IMR-90 (cell line): ENCODE data around the gene IL12RB2. TPM values are rescaled to one million over a fixed set of nuclear protein-coding genes. Genes with fewer than 3 reads are reported as not detected.

Experiments used
- ATAC-seq: fragments of 200-7000 bp; cut with Tn5 transposase; 2 replicates; pipeline ENCODE4 v1.9.1; 2020; ENCODE audit warnings: low read depth, mild to moderate bottlenecking, moderate library complexity
- BruUV-seq: library from RNA; stranded (reverse); fragments of 400-500 nt; replicated peaks from 2 replicates; lab custom pipeline; 2021; lab: Mats Ljungman, UMichigan
- CTCF ChIA-PET: fragments of 300-600 bp; formaldehyde crosslinking; extraction: SDS; loops from one replicate; lab custom pipeline; 2021; ENCODE audit warnings: antibody characterized with exemption; lab: Yijun Ruan, JAX
- POLR2A ChIA-PET: fragments of 300-600 bp; sonication (Branson Sonifier 250); formaldehyde crosslinking; loops from one replicate; lab custom pipeline; 2022; ENCODE audit warnings: antibody characterized with exemption; ENCODE audit not compliant: unreplicated experiment; lab: Charles Lee
- DNase-seq: peaks from one replicate; pipeline ENCODE4 v3.0.0; 2013
- H2AFZ ChIP-seq: replicated peaks from 2 replicates; pipeline ENCODE3; 2013; ENCODE audit warnings: low read length, mild to moderate bottlenecking; ENCODE audit not compliant: poor library complexity
- H2AK5ac ChIP-seq: 2 replicates; pipeline ENCODE4 v1.6.1; 2013; ENCODE audit warnings: low read depth, low read length, inconsistent platforms
- H2AK9ac ChIP-seq: replicated peaks from 2 replicates; pipeline ENCODE3; 2013; ENCODE audit warnings: mild to moderate bottlenecking, low read depth, low read length, moderate library complexity; ENCODE audit not compliant: poor library complexity
- H2BK120ac ChIP-seq: 2 replicates; pipeline ENCODE4 v1.6.1; 2013; ENCODE audit warnings: low read depth, low read length, inconsistent platforms
- H2BK15ac ChIP-seq: 3 replicates; pipeline ENCODE4 v1.6.1; 2013; ENCODE audit warnings: low read depth, low read length, inconsistent platforms
- H2BK20ac ChIP-seq: 2 replicates; pipeline ENCODE4 v1.6.1; 2013; ENCODE audit warnings: low read depth, mild to moderate bottlenecking, inconsistent platforms, low read length, moderate library complexity
- H2BK5ac ChIP-seq: 2 replicates; pipeline ENCODE4 v1.6.1; 2013; ENCODE audit warnings: mild to moderate bottlenecking, low read depth, low read length, inconsistent platforms; ENCODE audit not compliant: poor library complexity, severe bottlenecking
- H3K14ac ChIP-seq: replicated peaks from 2 replicates; pipeline ENCODE4 v1.6.1; 2013; ENCODE audit warnings: low read depth, low read length, inconsistent platforms
- H3K18ac ChIP-seq: 2 replicates; pipeline ENCODE4 v1.6.1; 2013; ENCODE audit warnings: low read depth, low read length, control low read depth
- H3K23ac ChIP-seq: 2 replicates; pipeline ENCODE4 v1.6.1; 2013; ENCODE audit warnings: low read depth, low read length, inconsistent platforms
- H3K27ac ChIP-seq: 2 replicates; pipeline ENCODE4 v1.5.1; 2013; ENCODE audit warnings: mild to moderate bottlenecking, control low read depth, low read length; ENCODE audit not compliant: insufficient read depth
- H3K27me3 ChIP-seq: 2 replicates; pipeline ENCODE4 v1.6.1; 2013; ENCODE audit warnings: low read length; ENCODE audit not compliant: control insufficient read depth, insufficient read depth
- H3K36me3 ChIP-seq: 2 replicates; pipeline ENCODE4 v1.6.1; 2013; ENCODE audit warnings: low read length, mixed read lengths; ENCODE audit not compliant: control insufficient read depth, insufficient read depth
- H3K4ac ChIP-seq: 2 replicates; pipeline ENCODE4 v1.6.1; 2013; ENCODE audit warnings: low read depth, low read length, inconsistent platforms
- H3K4me1 ChIP-seq: 2 replicates; pipeline ENCODE4 v1.6.1; 2013; ENCODE audit warnings: low read length, mixed read lengths; ENCODE audit not compliant: control insufficient read depth, insufficient read depth
- H3K4me2 ChIP-seq: 2 replicates; pipeline ENCODE4 v1.6.1; 2013; ENCODE audit warnings: low read depth, mild to moderate bottlenecking, control low read depth, low read length, moderate library complexity
- H3K4me3 ChIP-seq: 2 replicates; pipeline ENCODE4 v1.5.1; 2013; ENCODE audit warnings: low read depth, mild to moderate bottlenecking, control low read depth, low read length, moderate library complexity; ENCODE audit not compliant: insufficient read depth
- H3K56ac ChIP-seq: 2 replicates; pipeline ENCODE4 v1.6.1; 2013; ENCODE audit warnings: low read length, inconsistent platforms; ENCODE audit not compliant: insufficient read depth; ENCODE audit errors: extremely low read depth
- H3K79me1 ChIP-seq, 2 experiments: 2 replicates each; pipeline ENCODE4 v1.6.1; 2013; ENCODE audit warnings: low read length in 2 of 2, inconsistent platforms in 1 of 2, low read depth in 1 of 2
- H3K9ac ChIP-seq: 2 replicates; pipeline ENCODE4 v1.6.1; 2013; ENCODE audit warnings: low read depth, low read length, control low read depth
- H3K9me1 ChIP-seq: 2 replicates; pipeline ENCODE4 v1.6.1; 2013; ENCODE audit warnings: low read length, inconsistent platforms; ENCODE audit not compliant: insufficient read depth
- H3K9me3 ChIP-seq: 2 replicates; pipeline ENCODE4 v1.6.1; 2013; ENCODE audit warnings: low read length; ENCODE audit not compliant: control insufficient read depth, insufficient read depth
- H4K20me1 ChIP-seq: 2 replicates; pipeline ENCODE4 v1.6.1; 2013; ENCODE audit warnings: low read length, inconsistent platforms; ENCODE audit not compliant: insufficient read depth
- H4K5ac ChIP-seq: 2 replicates; pipeline ENCODE4 v1.6.1; 2013; ENCODE audit warnings: mild to moderate bottlenecking, low read depth, low read length, control low read depth
- H4K8ac ChIP-seq, 2 experiments: 2 replicates each; pipeline ENCODE4 v1.6.1; 2013; ENCODE audit warnings: low read depth in 2 of 2, low read length in 2 of 2, control low read depth in 1 of 2, inconsistent platforms in 1 of 2
- H4K91ac ChIP-seq: 2 replicates; pipeline ENCODE4 v1.6.1; 2013; ENCODE audit warnings: low read depth, low read length, inconsistent platforms; ENCODE audit not compliant: insufficient read depth
- MAFK ChIP-seq: IDR thresholded peaks from 2 replicates; pipeline ENCODE4 v1.6.1; 2012; ENCODE audit warnings: low read depth, low read length, improper control_type of control experiment
- SMC3 ChIP-seq: fragments of 150-350 bp; IDR thresholded peaks from 2 replicates; pipeline ENCODE4 v1.6.1; 2016; ENCODE audit warnings: low read depth, mild to moderate bottlenecking, antibody characterized with exemption, low read length, moderate library complexity
- WGBS, 2 experiments: methylation state at CpG; one replicate each; pipeline versions ENCODE4 v1.1.5 to v1.1.7; 2013; ENCODE audit warnings: missing lambda C conversion rate in 2 of 2; ENCODE audit not compliant: insufficient read length in 1 of 2; ENCODE audit errors: extremely low coverage in 2 of 2; 5-methylcytosine and 5-hydroxymethylcytosine counted together
- dilution Hi-C: fragments of 300-500 bp; cut with HindIII; formaldehyde crosslinking; loops from one replicate; pipeline ENCODE4 v1.14.3; 2018; ENCODE audit warnings: low sequenced_read_pairs; ENCODE audit not compliant: unreplicated experiment
- in situ Hi-C: fragments of 300-500 bp; cut with MboI; formaldehyde crosslinking; loops from 3 replicates; pipeline ENCODE4 v1.14.3; 2019; ENCODE audit warnings: low sequenced_read_pairs, inconsistent platforms, mixed read lengths
- intact Hi-C: fragments of 100-400 bp; cut with micrococcal nuclease; formaldehyde crosslinking; loops from 2 replicates; pipeline ENCODE4 v1.10.0; 2022
- polyA plus RNA-seq, 3 experiments: library from polyadenylated mRNA; depleted of rRNA; stranded (reverse); fragments of >200 nt; gene quantifications; 2 replicates each; pipeline ENCODE4 v1.2.3, GENCODE V29; 2012; ENCODE audit warnings: low replicate concordance in 1 of 3
- total RNA-seq: library from RNA; depleted of rRNA; stranded (reverse); fragments of >200 nt; gene quantifications from 2 replicates; pipeline ENCODE4 v1.2.3, GENCODE V29; 2012

IL12RB2 gene
- total and polyA plus RNA-seq, 2 of the 4 experiments (the other 2 are of a cell fraction): not detected

DNA sequence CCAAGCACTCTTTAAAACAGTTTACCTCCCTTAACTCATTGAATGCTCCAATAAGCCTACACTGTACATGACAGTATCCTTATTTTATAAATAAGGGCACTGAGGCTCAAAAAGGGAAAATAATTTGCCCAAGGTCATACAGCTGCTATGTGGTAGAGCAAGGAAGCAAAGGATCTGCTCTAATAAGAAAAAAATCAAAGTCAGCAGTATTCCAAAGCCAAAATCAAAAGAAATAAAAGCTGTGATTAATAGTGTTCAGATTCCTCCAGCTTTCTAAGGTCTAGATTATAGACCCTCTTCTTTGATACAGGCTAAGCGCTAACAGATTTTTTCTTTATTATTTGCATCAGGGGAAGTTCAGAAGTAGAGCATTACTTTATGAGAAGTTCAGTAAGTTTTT, 39.3 kb downstream of the IL12RB2 start:
- no peak overlapping the region for H3K56ac ChIP-seq
- no peak overlapping the region for H3K4me3 ChIP-seq
- CTCF ChIA-PET: interaction anchor here (0.6 to 3.6 kb wide), 5 partner anchors 9 to 154 kb away, joined by 3 to 34 read pairs (median 3); no protein-coding TSS in a partner anchor
- POLR2A ChIA-PET: no interaction called here
- H3K36me3 ChIP-seq: no peaks in the 10 kb centered on the region
- H3K18ac ChIP-seq: no peak overlapping the region
- BruUV-seq: no TSS peak
- no peak for DNase-seq
- no peak overlapping the region for H2AFZ ChIP-seq
- peaks cover 4% of the 10 kb centered on the region for H3K27me3 ChIP-seq
- H3K23ac ChIP-seq: no peak overlapping the region
- no peaks in the 10 kb centered on the region for H3K9me1 ChIP-seq
- H3K4me2 ChIP-seq: no peak overlapping the region
- H4K5ac ChIP-seq: no peak overlapping the region
- H2BK120ac ChIP-seq: no peak overlapping the region
- H4K8ac ChIP-seq: no peak overlapping the region
- no peak overlapping the region for H2AK9ac ChIP-seq
- WGBS, 2 experiments: no CpG with 5 or more reads among the region's 1 CpG
- dilution Hi-C loops (no loop called here), intact Hi-C loops (loop anchor here (1.0 to 2.0 kb wide), 3 partner anchors 84 to 153 kb away; partner anchors contain the start of gene SERBP1), in situ Hi-C loops (loop anchor here (5.0 kb wide), 1 partner anchor 155 kb away; no protein-coding TSS in a partner anchor)
- H2BK20ac ChIP-seq: no peak overlapping the region
- no peak overlapping the region for H3K9ac ChIP-seq
- H3K4me1 ChIP-seq: peaks cover 2% of the 10 kb centered on the region; the same call in 1 of the 2 replicates
- no peaks in the 10 kb centered on the region for H4K20me1 ChIP-seq
- no peak overlapping the region for H2BK15ac ChIP-seq
- no peak overlapping the region for H3K4ac ChIP-seq
- H4K91ac ChIP-seq: no peak overlapping the region
- H3K14ac ChIP-seq: no peak overlapping the region
- no peak overlapping the region for H2BK5ac ChIP-seq
- H3K27ac ChIP-seq: no peak overlapping the region
- H3K79me1 ChIP-seq: no peaks in the 10 kb centered on the region
- H3K9me3 ChIP-seq: no peaks in the 10 kb centered on the region
- 0 out of 2 replicates have a peak, but pooled peaks have one; percentile 21 for TF ChIP-seq MAFK
- no peak for TF ChIP-seq SMC3
- ATAC-seq: no peak
- H2AK5ac ChIP-seq: no peak overlapping the region
